Activated CD4-positive, alpha-beta T cell treated with anti-CD3 and anti-CD28 coated beads, Interleukin-2, amount 50 U/mL, for 16 hours (primary cell): ENCODE data around the gene OR2T27.
"Not testable (repeated sequence)": the region's sequence is repeated elsewhere in the genome, so short reads cannot be mapped to it uniquely, and the experiment has no call there.

Source experiments
- DNase-seq: peaks from one replicate; pipeline ENCODE4 v3.0.0-alpha.2; 2020

Gene OR2T27

DNA sequence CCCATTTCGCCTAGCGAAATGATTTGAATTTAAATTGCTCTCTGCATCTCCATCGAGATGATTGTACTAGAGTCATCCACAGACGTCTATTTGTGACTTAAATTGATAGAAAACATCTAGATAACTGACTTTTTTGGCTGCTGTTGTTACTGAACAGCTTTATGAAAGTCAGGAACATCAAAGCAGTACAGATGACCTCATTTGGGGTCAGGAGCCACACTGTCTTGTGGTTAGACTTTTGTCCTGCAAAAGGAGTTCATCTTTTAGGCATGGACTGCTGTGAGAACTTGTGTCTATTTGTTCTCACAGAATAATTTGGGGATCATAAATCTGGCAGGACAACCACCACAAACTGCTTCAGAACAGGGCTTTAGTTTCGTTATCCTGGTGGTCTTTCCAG is 15.7 kb downstream of the OR2T27 start:
- DNase-seq = not testable (repeated sequence)

DNA sequence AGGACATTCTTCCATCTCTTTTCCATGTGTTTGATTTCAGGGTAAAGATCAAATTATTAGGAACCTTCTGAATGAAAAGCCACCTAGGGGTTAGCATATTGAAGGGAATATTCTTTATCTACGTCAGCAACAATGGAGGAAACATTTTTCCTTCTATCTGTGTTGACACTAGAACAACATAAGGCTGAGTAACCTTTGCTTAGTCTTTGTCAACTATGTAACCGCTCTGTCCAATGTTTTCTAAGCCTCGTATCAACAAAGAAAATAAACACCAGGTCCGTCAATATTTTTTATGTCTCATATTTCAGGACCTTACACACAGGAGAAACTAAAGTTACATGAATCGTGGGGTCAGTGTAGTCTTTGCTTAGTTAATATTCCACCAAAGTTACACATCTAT is 18.7 kb downstream of the OR2T27 start:
- not testable (repeated sequence) for DNase-seq

DNA sequence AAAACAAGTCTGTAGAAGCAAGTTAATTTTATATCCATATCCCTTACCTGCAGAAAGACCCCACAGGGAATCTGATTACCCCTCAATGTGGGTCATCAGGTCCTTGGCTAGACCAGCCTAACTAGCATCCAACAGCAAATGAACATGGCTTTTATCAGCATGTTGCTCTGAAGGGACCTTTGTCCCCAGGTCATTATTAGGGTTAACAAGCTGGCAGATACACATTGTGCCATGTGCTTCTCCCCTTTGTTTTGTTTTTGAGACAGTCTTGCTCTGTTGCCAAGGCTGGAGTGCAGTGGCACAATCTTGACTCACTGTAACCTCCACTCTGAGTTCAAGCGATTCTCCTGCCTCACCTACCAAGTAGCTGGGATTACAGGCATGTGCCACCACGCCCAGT is 20.3 kb downstream of the OR2T27 start, which contains the start of gene OR2T11:
TSS of gene OR2T11 (minus strand) at position 101 of the 400 bp plus-strand sequence. CDS start 7,963 bp downstream, outside the sequence.
- not testable (repeated sequence) for DNase-seq

DNA sequence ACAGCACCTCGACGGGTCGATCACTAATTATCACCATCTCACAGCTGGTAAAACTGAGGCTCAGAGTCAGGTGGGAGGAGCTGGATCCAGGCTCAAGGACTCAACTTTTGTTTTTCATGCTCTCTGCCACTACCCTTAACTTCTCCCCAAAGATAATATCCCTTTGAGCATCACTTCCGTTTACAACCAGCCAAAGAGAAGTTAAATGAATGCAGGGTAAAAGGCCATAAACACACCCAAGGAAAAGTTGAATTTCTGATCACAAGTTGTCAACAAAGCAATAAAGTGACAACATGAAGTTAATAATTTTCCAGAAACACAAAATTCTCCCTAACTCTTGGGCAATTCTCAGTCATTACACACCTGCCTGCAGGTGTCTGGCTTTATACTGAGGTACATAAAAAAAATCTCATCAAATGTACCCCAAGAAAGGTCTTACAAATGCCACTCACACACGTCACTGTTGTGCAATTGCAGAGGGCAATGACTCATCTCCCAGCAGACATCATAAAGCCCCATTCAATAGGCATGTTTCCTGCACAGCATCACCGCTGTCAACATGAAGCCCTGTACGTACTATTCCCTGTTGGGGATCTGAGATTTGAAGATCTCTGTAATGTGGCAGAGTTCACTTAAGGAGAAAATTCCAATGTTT is 23.8 kb downstream of the OR2T27 start:
- no peak for DNase-seq

DNA sequence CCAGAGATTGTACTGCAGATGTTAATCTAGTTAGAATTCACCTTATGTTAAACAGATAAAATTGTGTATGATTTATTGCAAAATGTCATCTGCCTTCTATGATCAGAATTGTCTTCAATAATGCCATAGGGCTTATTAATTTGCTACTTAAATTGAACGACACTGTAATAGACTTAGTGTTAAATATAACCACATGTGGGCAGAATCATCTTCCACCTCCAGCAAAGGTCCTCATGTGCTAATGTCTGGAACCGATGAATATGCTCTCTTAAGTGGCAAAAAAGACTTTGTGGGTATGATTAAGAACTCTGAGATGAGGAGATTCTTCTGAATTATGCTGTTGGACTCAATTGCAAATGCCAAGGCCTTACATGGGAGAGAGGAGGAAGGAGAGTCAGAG is 24.8 kb downstream of the OR2T27 start:
- no peak for DNase-seq

GRCh38 chr1:248627971-248628844 is 27.1 kb downstream of the OR2T27 start:
- DNase-seq = no peak

- DNase-seq = no peak
Measured at GRCh38 chr1:248625971-248626370, 29.4 kb downstream of the OR2T27 start.

DNA sequence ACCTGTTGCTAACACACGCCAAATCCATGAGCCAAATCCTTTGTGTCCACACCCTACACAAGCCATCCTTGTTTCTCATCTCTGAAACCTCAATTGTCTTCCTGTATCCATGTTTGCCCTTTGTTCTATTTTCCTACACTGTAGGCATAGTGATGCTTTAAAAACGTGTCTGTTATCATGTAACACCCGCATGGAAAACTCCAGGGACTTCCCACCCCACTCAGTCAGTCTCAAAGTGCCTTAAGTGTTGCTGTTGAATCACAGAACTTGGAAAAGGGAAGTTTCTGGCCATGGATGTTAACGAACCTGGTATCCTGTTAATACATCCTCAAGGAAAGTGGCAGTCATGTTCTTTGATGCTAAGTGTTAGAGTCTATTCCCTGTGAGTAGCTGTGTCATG is 30.2 kb downstream of the OR2T27 start:
- no peak for DNase-seq

DNA sequence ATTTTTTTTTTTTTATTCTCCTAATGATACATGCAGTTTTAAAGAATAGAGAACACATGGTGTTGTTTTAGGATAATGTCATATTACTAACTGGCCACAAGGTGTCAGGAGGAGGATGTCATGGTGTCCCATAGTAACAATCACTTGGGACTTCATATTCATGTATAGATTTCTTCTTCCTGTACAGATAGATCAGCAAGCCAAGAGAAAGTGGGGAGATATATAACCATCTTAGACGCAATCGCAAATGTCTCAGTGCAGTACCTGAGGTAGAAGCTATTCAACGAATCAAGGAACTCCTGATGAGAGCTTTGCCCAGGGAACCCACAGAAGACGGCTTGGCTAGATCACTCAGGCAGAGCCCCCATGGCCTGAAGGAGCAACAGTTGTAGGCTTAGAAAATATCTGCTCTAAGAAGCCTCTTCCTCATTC is 32.7 kb downstream of the OR2T27 start:
- peak; percentile 34 for DNase-seq

- no peak for DNase-seq
Measured at GRCh38 chr1:248621770-248622169, 33.6 kb downstream of the OR2T27 start.

DNA sequence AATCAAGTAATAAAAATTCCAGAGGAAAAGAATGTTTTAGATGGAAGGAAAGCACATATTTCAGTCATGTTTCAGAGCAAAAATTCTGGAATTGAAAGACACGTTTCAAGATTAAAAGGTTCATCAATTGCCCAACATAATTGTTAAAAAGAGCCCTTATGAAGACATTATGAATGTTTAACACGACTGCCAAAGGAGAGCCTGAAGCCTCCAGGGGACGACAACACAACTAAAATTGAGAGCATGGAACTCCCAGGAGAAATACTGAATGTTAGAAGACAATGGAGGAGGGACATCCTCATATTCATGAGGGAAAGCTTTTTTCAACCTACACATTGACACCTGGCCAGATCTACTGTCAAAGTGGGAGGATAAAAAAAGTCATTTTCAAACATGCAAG is 36.5 kb downstream of the OR2T27 start:
- peak; percentile 29 for DNase-seq

DNA sequence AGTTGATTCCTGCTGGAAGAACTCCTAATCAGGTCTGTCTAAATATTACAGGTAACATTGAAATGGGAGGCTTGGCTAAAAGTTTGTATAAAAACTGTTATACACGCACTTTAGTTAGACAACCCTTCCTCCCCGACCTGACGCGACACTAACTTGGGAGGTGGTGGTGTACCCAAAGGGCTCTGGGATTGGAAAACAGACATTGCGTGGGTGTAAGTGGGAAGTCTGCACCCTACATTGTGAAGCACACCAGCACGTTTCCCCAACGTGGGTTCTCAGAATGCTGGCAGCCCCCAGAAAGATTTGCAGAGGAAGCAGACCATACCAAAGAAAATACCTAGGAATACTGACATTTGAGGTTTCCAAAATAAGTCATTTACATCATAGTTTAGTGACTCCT is 37.2 kb downstream of the OR2T27 start:
- no peak for DNase-seq

DNA sequence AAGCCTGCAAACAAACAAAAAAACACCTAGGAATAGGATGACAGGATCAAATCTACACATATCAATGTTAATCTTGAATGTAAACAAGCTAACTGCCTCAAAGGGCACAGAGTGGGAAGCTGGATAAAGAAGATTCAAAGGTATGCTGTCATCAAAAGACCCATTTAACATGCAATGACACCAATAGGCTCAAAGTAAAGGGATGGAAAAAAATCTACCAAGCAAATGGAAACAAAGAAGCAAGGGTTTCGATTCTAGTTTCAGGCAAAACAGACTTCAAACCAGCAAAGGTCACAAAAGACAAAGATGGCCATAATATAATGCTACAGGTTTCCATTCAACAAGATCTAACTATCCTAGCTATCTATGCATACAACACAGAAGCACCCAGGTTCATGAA is 41.6 kb downstream of the OR2T27 start:
- DNase-seq = no peak

GRCh38 chr1:248611883-248612414 is 43.4 kb downstream of the OR2T27 start:
- no peak for DNase-seq

- no peak for DNase-seq
Measured at GRCh38 chr1:248610301-248610700, 45.0 kb downstream of the OR2T27 start.
